GM12872 (cell line): Measurements from ENCODE around the gene ABCB11.

Source experiments
- TF ChIP-seq, protein P1 (sequence below): IDR thresholded peaks from 3 replicates; pipeline ENCODE4 v1.5.1; 2011; ENCODE audit warnings: low read depth, mild to moderate bottlenecking, low read length, moderate library complexity; ENCODE audit not compliant: insufficient read depth

ABCB11 gene

DNA sequence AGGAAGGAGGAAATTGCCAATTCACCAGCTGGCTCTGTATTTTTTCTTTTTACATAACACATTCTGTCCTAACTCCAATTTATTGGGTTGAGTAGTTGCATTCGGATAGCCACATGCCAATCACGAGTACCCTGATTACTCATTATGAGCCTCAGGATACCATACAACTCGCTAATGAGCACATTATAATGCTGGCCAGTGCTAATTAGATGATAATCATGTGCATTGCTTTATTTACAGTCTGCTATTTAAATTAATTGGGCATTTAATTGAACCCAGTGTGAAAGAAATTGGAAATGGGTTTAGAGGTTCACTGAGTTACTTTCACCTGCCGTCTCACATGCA, 114.8 kb downstream of the ABCB11 start:
- TF ChIP-seq, protein P1, sequence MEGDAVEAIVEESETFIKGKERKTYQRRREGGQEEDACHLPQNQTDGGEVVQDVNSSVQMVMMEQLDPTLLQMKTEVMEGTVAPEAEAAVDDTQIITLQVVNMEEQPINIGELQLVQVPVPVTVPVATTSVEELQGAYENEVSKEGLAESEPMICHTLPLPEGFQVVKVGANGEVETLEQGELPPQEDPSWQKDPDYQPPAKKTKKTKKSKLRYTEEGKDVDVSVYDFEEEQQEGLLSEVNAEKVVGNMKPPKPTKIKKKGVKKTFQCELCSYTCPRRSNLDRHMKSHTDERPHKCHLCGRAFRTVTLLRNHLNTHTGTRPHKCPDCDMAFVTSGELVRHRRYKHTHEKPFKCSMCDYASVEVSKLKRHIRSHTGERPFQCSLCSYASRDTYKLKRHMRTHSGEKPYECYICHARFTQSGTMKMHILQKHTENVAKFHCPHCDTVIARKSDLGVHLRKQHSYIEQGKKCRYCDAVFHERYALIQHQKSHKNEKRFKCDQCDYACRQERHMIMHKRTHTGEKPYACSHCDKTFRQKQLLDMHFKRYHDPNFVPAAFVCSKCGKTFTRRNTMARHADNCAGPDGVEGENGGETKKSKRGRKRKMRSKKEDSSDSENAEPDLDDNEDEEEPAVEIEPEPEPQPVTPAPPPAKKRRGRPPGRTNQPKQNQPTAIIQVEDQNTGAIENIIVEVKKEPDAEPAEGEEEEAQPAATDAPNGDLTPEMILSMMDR: no peak

DNA sequence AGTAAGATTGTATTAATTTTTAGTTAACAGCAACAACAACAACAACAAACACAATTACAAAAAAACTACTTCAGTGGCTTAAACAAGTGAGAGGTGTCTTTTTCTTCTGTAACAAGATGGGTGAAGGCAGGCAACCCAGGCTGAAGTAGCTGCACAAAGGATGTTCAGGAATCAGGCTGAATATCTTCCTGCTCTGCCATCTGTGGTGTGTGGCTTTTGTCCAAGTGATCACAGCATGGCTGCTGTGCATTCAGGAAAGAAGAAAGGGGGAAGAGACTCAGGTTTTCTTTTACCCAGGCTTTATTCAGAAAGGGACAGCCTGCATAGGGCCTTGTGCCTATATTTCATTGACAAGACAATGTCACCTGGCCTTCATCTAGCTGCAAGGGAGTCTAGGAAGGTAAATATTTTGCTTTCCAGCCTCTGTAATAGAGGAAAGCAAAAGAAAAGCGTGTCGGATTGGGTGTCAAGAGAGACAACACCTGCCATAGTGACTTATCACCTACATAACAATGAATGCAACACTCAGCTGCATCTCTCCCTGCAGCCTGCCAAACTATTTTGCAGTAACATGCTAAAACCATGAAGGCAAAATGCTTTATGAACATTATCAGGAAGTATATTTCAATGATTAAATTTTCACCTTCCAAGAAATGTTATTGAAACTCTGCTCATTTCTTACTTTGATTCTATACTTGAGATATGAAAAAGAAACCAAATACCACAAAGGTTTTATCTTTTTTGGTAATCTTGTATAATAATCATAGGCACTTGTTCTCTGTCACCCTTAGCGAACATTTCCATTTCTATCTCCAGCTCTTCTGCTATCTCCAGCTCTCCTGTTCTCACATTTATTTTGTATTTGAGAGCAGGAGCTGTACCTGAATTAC, 115.4 kb downstream of the ABCB11 start:
- TF ChIP-seq, protein P1: no peak

DNA sequence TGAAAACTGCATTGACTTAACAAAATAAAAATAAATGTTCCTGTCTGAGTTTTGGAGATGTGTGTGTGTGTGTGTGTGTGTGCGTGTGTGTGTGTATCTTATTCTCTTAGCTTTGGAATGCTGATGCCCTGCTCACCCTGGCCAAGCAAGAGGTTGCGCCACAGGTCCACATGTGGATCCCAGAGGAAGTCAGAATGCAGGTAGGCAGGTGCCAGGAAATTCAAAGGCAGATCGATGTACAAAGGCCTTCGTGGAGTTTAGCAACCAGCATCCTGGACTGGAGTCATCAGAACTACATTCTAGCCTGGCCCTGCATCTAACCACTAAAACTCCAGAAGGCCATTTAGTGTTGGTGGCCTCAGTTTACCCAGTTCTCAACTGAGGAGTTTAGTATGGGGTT, 117.6 kb downstream of the ABCB11 start:
- TF ChIP-seq, protein P1: no peak

DNA sequence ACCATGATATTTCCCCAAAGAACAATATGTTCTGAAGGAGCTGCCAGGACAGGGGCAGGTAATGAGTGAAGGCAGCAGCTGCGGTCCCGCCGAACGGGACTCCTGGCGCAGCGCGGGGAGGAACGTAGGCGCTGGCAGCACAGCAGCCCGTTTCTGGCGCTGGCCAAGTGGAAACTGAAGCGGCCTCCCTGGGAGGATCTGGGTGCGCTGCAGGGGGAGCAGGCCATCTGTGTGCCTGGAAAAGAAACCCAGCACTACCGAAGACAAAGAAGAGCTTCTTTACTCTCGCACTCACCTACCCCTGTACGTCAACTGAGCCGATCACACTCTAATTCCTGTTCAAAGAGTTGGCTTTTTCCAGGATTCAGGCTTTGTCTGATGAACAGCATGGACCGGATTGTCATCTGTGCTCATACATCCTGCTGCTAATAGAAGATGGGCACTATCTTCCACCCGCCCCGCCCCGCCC, 118.2 kb downstream of the ABCB11 start:
- TF ChIP-seq, protein P1: no peak

DNA sequence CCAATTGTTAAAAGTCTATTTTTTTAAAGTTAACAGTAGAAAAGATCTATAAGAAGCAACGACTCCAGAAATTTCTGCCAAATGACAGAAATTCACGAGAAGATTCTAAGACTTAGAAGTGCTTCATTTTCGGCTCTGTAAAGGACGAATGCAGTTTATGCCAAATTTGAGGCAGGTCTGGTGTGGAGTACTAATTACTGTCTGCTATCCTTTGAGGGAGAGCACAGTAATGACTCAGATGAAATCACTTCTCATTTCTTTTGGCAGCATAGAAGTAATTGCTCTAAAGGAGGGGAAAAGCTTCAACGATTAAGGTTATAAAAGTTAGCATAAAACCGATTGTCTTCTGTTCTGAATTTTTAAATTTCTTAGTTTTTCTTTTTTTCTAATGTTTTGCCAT, 118.7 kb downstream of the ABCB11 start:
- TF ChIP-seq, protein P1: no peak

DNA sequence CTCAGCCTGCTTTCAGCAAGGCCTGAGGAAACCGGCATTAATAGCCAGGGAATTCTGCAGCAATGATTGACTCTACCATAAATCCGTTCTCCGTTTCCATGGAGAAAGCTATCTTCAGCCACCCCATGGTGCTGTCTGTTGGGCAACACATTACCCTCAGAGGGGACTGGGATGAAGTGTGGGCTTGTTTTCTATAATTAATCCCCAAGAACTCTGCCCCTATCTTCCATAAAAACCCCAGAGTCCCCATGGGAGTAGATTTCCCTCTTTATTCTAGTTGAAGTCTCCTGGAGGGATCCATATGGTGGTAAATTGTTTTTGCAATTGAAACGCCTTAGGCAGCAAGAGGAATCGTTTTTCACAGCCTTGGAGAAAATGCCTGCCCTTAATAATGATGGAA, 120.8 kb downstream of the ABCB11 start:
- TF ChIP-seq, protein P1: no peak

DNA sequence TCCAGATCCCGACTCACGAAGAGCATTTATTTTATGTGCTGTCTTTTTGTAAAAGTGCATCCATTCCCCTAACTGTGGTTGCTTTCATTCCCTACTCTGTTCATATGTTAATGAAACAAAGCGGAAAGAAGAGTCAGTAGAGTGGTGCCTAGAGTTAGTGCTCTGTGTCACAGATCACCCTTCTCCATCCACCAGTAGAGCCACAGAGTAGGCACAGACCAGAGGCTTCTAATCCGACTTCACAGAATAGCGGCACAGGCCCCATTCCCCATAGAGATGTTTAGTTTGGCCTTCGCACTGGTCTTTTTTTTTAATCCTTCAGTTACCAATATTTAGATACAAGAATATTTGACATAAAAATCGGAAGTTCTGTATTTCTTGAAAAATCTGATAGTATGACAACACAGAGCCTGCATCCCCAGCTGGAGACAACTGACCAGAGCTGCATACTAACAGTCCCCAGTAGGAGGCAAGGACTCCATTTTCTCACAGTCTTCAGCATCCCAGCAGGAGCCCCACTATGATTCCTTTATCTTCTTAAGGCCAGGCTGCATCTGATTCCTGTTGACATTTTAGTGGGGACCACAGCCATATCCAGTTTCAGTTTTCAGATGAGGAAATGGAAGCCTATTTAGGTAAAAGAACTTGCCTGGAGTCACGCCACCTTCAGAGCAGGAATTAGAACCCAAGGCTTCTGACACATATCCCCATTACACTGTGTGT, 123.0 kb downstream of the ABCB11 start:
- TF ChIP-seq, protein P1: no peak
